GM12878 (cell line): ENCODE measurements around the gene LRP1B. TPM values are rescaled to one million over a fixed set of nuclear protein-coding genes. Genes with fewer than 3 reads are reported as not detected.

Experiments
- ATAC-seq: fragments of 200-7000 bp; cut with Tn5 transposase; 3 replicates; pipeline ENCODE4 v1.9.1; 2020; ENCODE audit warnings: mild to moderate bottlenecking, moderate library complexity
- BruUV-seq: library from RNA; stranded (reverse); fragments of 400-500 nt; replicated peaks from 2 replicates; lab custom pipeline; 2021; lab: Mats Ljungman, UMichigan
- CTCF ChIA-PET: fragments of 300-600 bp; sonication (Branson Sonifier 250); formaldehyde crosslinking; extraction: SDS; loops from one replicate; lab custom pipeline; 2021; ENCODE audit warnings: inconsistent platforms; lab: Yijun Ruan, JAX
- POLR2A ChIA-PET: fragments of 350-600 bp; formaldehyde crosslinking; extraction: SDS; loops from one replicate; lab custom pipeline; 2021; ENCODE audit warnings: inconsistent platforms; lab: Charles Lee
- RAD21 ChIA-PET: fragments of 300-600 bp; sonication (Branson Sonifier 250); formaldehyde crosslinking; loops from one replicate; lab custom pipeline; 2023; ENCODE audit warnings: antibody characterized with exemption; ENCODE audit not compliant: unreplicated experiment; lab: Charles Lee
- SMC1A ChIA-PET: fragments of 300-600 bp; sonication (Branson Sonifier 250); formaldehyde crosslinking; loops from one replicate; lab custom pipeline; 2023; ENCODE audit not compliant: unreplicated experiment, uncharacterized antibody; lab: Charles Lee
- DNase-seq: peaks from one replicate; pipeline ENCODE4 v3.0.0-alpha.2; 2011; ENCODE audit warnings: low read depth, low spot score
- FAIRE-seq: peaks from 3 replicates; lab custom pipeline; 2011; peaks lifted over from hg19 to GRCh38; lab: Jason Lieb, UNC
- H2AFZ ChIP-seq: 2 replicates; pipeline ENCODE4 v1.6.0; 2011; ENCODE audit warnings: low read depth, low read length, control low read depth; ENCODE audit not compliant: control insufficient read depth
- H3K27ac ChIP-seq: 2 replicates; pipeline ENCODE4 v1.5.1; 2011; ENCODE audit warnings: control low read depth; ENCODE audit not compliant: control insufficient read depth, insufficient read depth
- H3K27me3 ChIP-seq, 2 experiments: replicated peaks in 1 of 2; 2 replicates each; pipeline versions ENCODE4 v1.6.0 to v1.6.1; 2011; ENCODE audit warnings: low read length in 1 of 2; ENCODE audit not compliant: control insufficient read depth in 2 of 2, insufficient read depth in 2 of 2
- H3K36me3 ChIP-seq, 2 experiments: 2 replicates each; pipeline ENCODE4 v1.5.1; 2011; ENCODE audit warnings: low read length in 1 of 2; ENCODE audit not compliant: control insufficient read depth in 2 of 2, insufficient read depth in 2 of 2
- H3K4me1 ChIP-seq: 2 replicates; pipeline ENCODE4 v1.6.1; 2011; ENCODE audit warnings: mild to moderate bottlenecking, low read length, moderate library complexity, mixed read lengths; ENCODE audit not compliant: control insufficient read depth, insufficient read depth
- H3K4me2 ChIP-seq: 2 replicates; pipeline ENCODE4 v1.6.0; 2011; ENCODE audit warnings: control low read depth; ENCODE audit not compliant: control insufficient read depth, insufficient read depth
- H3K4me3 ChIP-seq: fragments of 200-600 bp; sonication (generic); 2 replicates; pipeline ENCODE4 v1.5.1; 2016
- H3K79me2 ChIP-seq: 2 replicates; pipeline ENCODE4 v1.6.0; 2011; ENCODE audit warnings: low read length; ENCODE audit not compliant: control insufficient read depth, insufficient read depth
- H3K9ac ChIP-seq: 2 replicates; pipeline ENCODE4 v1.8.0; 2011; ENCODE audit warnings: low read length, control low read depth, mixed read lengths; ENCODE audit not compliant: control insufficient read depth, insufficient read depth
- H3K9me3 ChIP-seq: replicated peaks from 3 replicates; pipeline ENCODE4 v1.5.1; 2011; ENCODE audit warnings: mild to moderate bottlenecking, low read length; ENCODE audit not compliant: control insufficient read depth, insufficient read depth
- H4K20me1 ChIP-seq: 2 replicates; pipeline ENCODE4 v1.6.0; 2011; ENCODE audit not compliant: control insufficient read depth, insufficient read depth
- CBX5 ChIP-seq: sonication (generic); IDR thresholded peaks from 2 replicates; pipeline ENCODE4 v1.6.1; 2016; ENCODE audit warnings: low read depth, moderate library complexity, mild to moderate bottlenecking, inconsistent platforms
- CHD4 ChIP-seq: fragments of 200-600 bp; sonication (generic); IDR thresholded peaks from 2 replicates; pipeline ENCODE4 v1.6.1; 2016; ENCODE audit warnings: mild to moderate bottlenecking
- DPF2 ChIP-seq: fragments of 450-650 bp; IDR thresholded peaks from 2 replicates; pipeline ENCODE4 v1.6.1; 2017; ENCODE audit warnings: mild to moderate bottlenecking
- FOXK2 ChIP-seq: fragments of 450-650 bp; IDR thresholded peaks from 2 replicates; pipeline ENCODE4 v1.6.1; 2017; ENCODE audit warnings: mild to moderate bottlenecking, moderate library complexity
- IRF5 ChIP-seq: fragments of 450-650 bp; IDR thresholded peaks from 2 replicates; pipeline ENCODE4 v1.6.1; 2017; ENCODE audit warnings: borderline replicate concordance
- KAT2A ChIP-seq: conservative IDR thresholded peaks from 2 replicates; pipeline ENCODE4 v1.6.1; 2011; ENCODE audit warnings: low read depth, low read length; ENCODE audit not compliant: control insufficient read depth
- PML ChIP-seq: IDR thresholded peaks from 2 replicates; pipeline ENCODE4 v1.6.1; 2012; ENCODE audit warnings: low read length, inconsistent platforms
- RBBP5 ChIP-seq: fragments of 200-600 bp; sonication (generic); conservative IDR thresholded peaks from 2 replicates; pipeline ENCODE4 v1.6.1; 2016
- RCOR1 ChIP-seq: conservative IDR thresholded peaks from 2 replicates; pipeline ENCODE4 v1.6.1; 2012; ENCODE audit warnings: low read depth, low read length, improper control_type of control experiment
- RUNX3 ChIP-seq: IDR thresholded peaks from 2 replicates; pipeline ENCODE4 v1.6.1; 2012; ENCODE audit warnings: low read length, inconsistent platforms
- SP1 ChIP-seq: IDR thresholded peaks from one replicate; pipeline ENCODE4 v1.6.1; 2011; ENCODE audit warnings: low read depth, low read length
- WGBS: methylation state at CpG from one replicate; pipeline ENCODE4 v1.1.6; 2016; ENCODE audit warnings: low lambda C conversion rate; ENCODE audit not compliant: insufficient replicate concordance, insufficient coverage; ENCODE audit errors: missing lambda C conversion rate; 5-methylcytosine and 5-hydroxymethylcytosine counted together
- in situ Hi-C: fragments of 300-500 bp; cut with MboI; formaldehyde crosslinking; loops from 9 replicates; pipeline ENCODE4 v1.14.3; 2018; ENCODE audit warnings: mixed read lengths
- intact Hi-C: fragments of 100-400 bp; cut with micrococcal nuclease; formaldehyde crosslinking; loops from one replicate; pipeline ENCODE4 v1.14.2; 2022; ENCODE audit not compliant: unreplicated experiment
- polyA plus RNA-seq, 11 experiments: library from polyadenylated mRNA; depleted of rRNA in 4 of 11; unstranded in 6 of 11; stranded (reverse) in 5 of 11; fragments of >200 nt; fragmentation: Nextera tagmentation in 4 of 11; fragmentation: Illumina TruSeq in 1 of 11; extraction: Ambion mirVana in 4 of 11; extraction: Trizol in 1 of 11; gene quantifications; 1 replicate in 1 of 11; 2 replicates in 10 of 11; pipeline versions ENCODE4 v1.2.1 to v1.2.3, GENCODE V29; 2011 to 2016; ENCODE audit warnings: inconsistent platforms in 2 of 11, missing spikeins in 2 of 11, low read depth in 1 of 11
- total RNA-seq, 4 experiments: library from RNA; depleted of rRNA in 3 of 4; stranded (reverse); fragments of >200 nt in 3 of 4; fragmentation: Illumina TruSeq in 1 of 4; extraction: Trizol in 1 of 4; gene quantifications; 2 replicates each; pipeline versions ENCODE4 v1.2.1 to v1.2.3, GENCODE V29; 2013 to 2021
- TF ChIP-seq, protein P1 (sequence below): IDR thresholded peaks from 2 replicates; pipeline ENCODE4 v1.6.1; 2011; ENCODE audit warnings: low read depth, low read length, improper control_type of control experiment, borderline replicate concordance
- TF ChIP-seq, protein P2 (sequence below): fragments of 450-650 bp; IDR thresholded peaks from 2 replicates; pipeline ENCODE4 v1.6.1; 2014; ENCODE audit warnings: mild to moderate bottlenecking
- TF ChIP-seq, protein P3 (sequence below): IDR thresholded peaks from 2 replicates; pipeline ENCODE4 v1.6.1; 2012; ENCODE audit warnings: mild to moderate bottlenecking, low read depth, low read length
- TF ChIP-seq, protein P4 (sequence below): fragments of 450-650 bp; formaldehyde crosslinking; IDR thresholded peaks from 2 replicates; pipeline ENCODE4 v1.5.0; 2022; ENCODE audit warnings: mild to moderate bottlenecking, missing genetic modification characterization

LRP1B gene
- total and polyA plus RNA-seq, 10 of the 15 experiments (the other 5 are each of a cell fraction or from before 2014, with no cell fraction given) = under 0.01 to 0.06 (median 0.03) TPM; not detected in 5

- TF ChIP-seq IRF5 (no peak), SP1 (no peak), RBBP5 (no peak), KAT2A (no peak)
- TF ChIP-seq, protein P1, sequence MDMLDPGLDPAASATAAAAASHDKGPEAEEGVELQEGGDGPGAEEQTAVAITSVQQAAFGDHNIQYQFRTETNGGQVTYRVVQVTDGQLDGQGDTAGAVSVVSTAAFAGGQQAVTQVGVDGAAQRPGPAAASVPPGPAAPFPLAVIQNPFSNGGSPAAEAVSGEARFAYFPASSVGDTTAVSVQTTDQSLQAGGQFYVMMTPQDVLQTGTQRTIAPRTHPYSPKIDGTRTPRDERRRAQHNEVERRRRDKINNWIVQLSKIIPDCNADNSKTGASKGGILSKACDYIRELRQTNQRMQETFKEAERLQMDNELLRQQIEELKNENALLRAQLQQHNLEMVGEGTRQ = no peak
- TF ChIP-seq, protein P2, sequence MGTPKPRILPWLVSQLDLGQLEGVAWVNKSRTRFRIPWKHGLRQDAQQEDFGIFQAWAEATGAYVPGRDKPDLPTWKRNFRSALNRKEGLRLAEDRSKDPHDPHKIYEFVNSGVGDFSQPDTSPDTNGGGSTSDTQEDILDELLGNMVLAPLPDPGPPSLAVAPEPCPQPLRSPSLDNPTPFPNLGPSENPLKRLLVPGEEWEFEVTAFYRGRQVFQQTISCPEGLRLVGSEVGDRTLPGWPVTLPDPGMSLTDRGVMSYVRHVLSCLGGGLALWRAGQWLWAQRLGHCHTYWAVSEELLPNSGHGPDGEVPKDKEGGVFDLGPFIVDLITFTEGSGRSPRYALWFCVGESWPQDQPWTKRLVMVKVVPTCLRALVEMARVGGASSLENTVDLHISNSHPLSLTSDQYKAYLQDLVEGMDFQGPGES = no peak
Measured at GRCh38 chr2:140683658-140684057, 1447.2 kb downstream of the LRP1B start (continued).

- H3K4me1 ChIP-seq = no peaks in the 10 kb centered on the region
- SMC1A ChIA-PET = interaction anchor here (0.6 to 1.5 kb wide), 3 partner anchors 13 to 407 kb away, joined by 3 to 4 read pairs (median 3); no protein-coding TSS in a partner anchor
- WGBS = 0% methylated on average over 1 of the region's 1 CpG
- no peak overlapping the region for H3K9ac ChIP-seq
- H4K20me1 ChIP-seq = no peaks in the 10 kb centered on the region
- no peak overlapping the region for H3K4me2 ChIP-seq
- CTCF ChIA-PET = no interaction called here
- POLR2A ChIA-PET = no interaction called here
- no peaks in the 10 kb centered on the region for H3K9me3 ChIP-seq
- ATAC-seq (no peak), FAIRE-seq (no peak), DNase-seq (no peak)
- RAD21 ChIA-PET = no interaction called here
- no TSS peak for BruUV-seq
- no peaks in the 10 kb centered on the region for H3K36me3 ChIP-seq
- H3K27me3 ChIP-seq = no peaks in the 10 kb centered on the region
- H3K4me3 ChIP-seq = no peak overlapping the region
- H2AFZ ChIP-seq = no peak overlapping the region
- H3K79me2 ChIP-seq = no peaks in the 10 kb centered on the region
- in situ Hi-C loops = no loop called here
- H3K27ac ChIP-seq = no peak overlapping the region
- intact Hi-C loops = no loop called here
- TF ChIP-seq, protein P3, sequence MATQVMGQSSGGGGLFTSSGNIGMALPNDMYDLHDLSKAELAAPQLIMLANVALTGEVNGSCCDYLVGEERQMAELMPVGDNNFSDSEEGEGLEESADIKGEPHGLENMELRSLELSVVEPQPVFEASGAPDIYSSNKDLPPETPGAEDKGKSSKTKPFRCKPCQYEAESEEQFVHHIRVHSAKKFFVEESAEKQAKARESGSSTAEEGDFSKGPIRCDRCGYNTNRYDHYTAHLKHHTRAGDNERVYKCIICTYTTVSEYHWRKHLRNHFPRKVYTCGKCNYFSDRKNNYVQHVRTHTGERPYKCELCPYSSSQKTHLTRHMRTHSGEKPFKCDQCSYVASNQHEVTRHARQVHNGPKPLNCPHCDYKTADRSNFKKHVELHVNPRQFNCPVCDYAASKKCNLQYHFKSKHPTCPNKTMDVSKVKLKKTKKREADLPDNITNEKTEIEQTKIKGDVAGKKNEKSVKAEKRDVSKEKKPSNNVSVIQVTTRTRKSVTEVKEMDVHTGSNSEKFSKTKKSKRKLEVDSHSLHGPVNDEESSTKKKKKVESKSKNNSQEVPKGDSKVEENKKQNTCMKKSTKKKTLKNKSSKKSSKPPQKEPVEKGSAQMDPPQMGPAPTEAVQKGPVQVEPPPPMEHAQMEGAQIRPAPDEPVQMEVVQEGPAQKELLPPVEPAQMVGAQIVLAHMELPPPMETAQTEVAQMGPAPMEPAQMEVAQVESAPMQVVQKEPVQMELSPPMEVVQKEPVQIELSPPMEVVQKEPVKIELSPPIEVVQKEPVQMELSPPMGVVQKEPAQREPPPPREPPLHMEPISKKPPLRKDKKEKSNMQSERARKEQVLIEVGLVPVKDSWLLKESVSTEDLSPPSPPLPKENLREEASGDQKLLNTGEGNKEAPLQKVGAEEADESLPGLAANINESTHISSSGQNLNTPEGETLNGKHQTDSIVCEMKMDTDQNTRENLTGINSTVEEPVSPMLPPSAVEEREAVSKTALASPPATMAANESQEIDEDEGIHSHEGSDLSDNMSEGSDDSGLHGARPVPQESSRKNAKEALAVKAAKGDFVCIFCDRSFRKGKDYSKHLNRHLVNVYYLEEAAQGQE = no peak
- TF ChIP-seq, protein P4, sequence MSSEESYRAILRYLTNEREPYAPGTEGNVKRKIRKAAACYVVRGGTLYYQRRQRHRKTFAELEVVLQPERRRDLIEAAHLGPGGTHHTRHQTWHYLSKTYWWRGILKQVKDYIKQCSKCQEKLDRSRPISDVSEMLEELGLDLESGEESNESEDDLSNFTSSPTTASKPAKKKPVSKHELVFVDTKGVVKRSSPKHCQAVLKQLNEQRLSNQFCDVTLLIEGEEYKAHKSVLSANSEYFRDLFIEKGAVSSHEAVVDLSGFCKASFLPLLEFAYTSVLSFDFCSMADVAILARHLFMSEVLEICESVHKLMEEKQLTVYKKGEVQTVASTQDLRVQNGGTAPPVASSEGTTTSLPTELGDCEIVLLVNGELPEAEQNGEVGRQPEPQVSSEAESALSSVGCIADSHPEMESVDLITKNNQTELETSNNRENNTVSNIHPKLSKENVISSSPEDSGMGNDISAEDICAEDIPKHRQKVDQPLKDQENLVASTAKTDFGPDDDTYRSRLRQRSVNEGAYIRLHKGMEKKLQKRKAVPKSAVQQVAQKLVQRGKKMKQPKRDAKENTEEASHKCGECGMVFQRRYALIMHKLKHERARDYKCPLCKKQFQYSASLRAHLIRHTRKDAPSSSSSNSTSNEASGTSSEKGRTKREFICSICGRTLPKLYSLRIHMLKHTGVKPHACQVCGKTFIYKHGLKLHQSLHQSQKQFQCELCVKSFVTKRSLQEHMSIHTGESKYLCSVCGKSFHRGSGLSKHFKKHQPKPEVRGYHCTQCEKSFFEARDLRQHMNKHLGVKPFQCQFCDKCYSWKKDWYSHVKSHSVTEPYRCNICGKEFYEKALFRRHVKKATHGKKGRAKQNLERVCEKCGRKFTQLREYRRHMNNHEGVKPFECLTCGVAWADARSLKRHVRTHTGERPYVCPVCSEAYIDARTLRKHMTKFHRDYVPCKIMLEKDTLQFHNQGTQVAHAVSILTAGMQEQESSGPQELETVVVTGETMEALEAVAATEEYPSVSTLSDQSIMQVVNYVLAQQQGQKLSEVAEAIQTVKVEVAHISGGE = no peak
- TF ChIP-seq KAT2A (no peak), PML (no peak), CHD4 (no peak), CBX5 (no peak), RCOR1 (no peak), FOXK2 (no peak), DPF2 (no peak), RUNX3 (no peak)
Measured at GRCh38 chr2:140680862-140681261, 1450.0 kb downstream of the LRP1B start.
